ENCODE measurements around the gene DCLK3.

- no peak for TF ChIP-seq CTCF (conservative IDR thresholded peaks at IDR 0.05; ENCODE audit: low read depth, low read length)
- no peak for TF ChIP-seq MAFK (IDR thresholded peaks at IDR 0.05; ENCODE audit: low read depth, low read length)
- TF ChIP-seq POLR2A (IDR thresholded peaks at IDR 0.05; ENCODE audit: low read depth, low read length), result no peak
- no peak for TF ChIP-seq FOS (IDR thresholded peaks at IDR 0.05; ENCODE audit: low read depth, low read length)
- TF ChIP-seq RCOR1 (IDR thresholded peaks at IDR 0.05; ENCODE audit: insufficient replicate concordance, low read length), result no peak
- TF ChIP-seq BHLHE40 (IDR thresholded peaks at IDR 0.05; ENCODE audit: low read depth, low read length), result no peak
- TF ChIP-seq RAD21 (IDR thresholded peaks at IDR 0.05; ENCODE audit: low read length), result no peak
- TF ChIP-seq CEBPB (IDR thresholded peaks at IDR 0.05; ENCODE audit: low read depth, low read length), result 0 out of 2 replicates have a peak, but pooled peaks have one; percentile 33
- TF ChIP-seq USF2 (IDR thresholded peaks at IDR 0.05; ENCODE audit: low read depth, low read length), result no peak
- TF ChIP-seq SMC3 (IDR thresholded peaks at IDR 0.05; ENCODE audit: low read depth, low read length), result no peak
- TF ChIP-seq MXI1 (IDR thresholded peaks at IDR 0.05; ENCODE audit: borderline replicate concordance, low read depth, low read length), result no peak
- TF ChIP-seq RFX5 (IDR thresholded peaks at IDR 0.05; ENCODE audit: low read depth, low read length), result no peak
- TF ChIP-seq ELK1 (IDR thresholded peaks at IDR 0.05; ENCODE audit: borderline replicate concordance, low read depth, low read length), result no peak
Observed at GRCh38 chr3:36663666-36664291, 100.6 kb downstream of the DCLK3 start.
